GM21390 (cell line): ENCODE data around the gene RIMBP2.

Experiments
- ATAC-seq: cut with Tn5 transposase; IDR thresholded peaks from one replicate; pipeline ENCODE4 v1.9.1; 2021; ENCODE audit not compliant: unreplicated experiment

RIMBP2 gene

DNA sequence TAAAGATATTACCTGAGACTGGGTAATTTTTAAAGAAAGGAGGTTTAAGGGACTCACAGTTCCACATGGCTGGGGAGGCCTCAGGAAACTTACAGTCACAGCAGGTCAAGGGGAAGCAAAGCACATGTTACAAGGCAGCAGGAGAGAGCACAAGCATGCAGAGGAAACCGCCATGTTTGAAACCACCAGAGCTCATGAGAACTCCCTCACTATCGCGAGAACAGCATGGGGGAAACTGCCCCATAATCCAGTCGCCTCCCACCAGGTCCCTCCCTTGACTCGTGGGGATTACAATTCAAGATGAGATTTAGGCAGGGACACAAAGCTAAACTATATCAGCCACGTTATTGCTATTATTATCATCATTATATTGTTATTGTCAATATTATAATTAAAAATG, 138.7 kb downstream of the RIMBP2 start:
- ATAC-seq, result no peak

- no peak for ATAC-seq
These were observed 139.7 kb downstream of the RIMBP2 start for GRCh38 chr12:130576371-130576816.

DNA sequence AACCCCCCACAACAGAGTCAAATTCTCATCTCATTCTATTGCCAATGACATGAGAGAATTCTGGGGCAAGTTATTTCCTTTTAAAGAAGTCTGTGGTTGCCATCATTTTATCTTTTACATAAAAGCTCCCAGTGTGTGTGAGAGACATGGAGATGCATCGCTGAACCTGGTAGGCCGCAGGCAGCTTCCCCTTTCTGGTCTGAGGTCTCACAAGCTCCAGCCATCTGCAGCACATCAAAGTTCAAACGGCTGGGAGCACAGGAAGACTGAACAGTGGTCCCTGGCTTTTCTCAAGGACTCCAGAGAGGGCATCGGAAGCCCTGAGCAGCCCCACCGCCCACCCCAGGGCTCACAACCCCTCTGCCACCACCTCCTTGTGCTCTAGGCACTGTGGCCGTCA, 141.7 kb downstream of the RIMBP2 start:
- no peak for ATAC-seq

GRCh38 chr12:130573766-130574165, 142.3 kb downstream of the RIMBP2 start:
- ATAC-seq, result no peak

DNA sequence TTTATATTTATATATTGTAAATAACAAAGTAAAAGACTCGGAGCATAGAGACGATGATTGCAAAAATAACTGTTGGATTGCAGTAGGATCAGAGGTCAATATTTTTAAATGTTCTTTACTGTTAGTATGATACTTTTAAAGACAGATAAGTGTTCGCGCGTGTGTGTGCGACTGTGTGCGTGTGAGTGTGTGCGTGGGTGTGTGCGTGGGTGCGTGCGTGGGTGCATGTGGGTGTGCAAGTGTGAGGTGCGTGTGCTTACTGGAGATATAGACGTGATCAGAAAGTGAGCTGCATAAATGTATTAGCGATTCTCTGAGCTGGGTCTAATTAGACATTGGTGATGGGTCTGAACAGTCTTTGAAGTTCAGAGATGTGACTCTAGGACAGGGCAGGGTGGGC, 142.9 kb downstream of the RIMBP2 start:
- ATAC-seq, result no peak

- ATAC-seq, result no peak
These were observed 143.5 kb downstream of the RIMBP2 start for GRCh38 chr12:130572553-130572952.

- no peak for ATAC-seq
These were observed 144.4 kb downstream of the RIMBP2 start for GRCh38 chr12:130571734-130572133.

DNA sequence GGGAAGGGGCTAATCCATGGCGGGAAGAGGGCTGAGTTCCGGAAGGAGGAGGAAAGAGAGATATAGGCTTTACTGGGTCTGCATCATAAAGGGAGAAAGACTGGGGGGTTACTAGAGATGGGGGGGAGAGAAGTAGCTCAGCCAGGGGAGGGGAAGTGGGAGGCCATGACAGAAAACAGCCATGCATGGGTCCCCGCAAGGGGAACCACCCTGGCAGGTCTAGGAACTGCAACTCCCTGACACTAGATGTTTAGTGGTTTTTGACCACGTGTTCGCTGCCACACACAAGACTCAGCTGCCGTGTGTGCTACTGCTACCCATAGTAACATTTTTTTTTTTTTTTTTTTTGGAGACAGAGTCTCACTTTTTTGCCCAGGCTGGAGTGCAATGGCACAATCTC, 145.0 kb downstream of the RIMBP2 start:
- no peak for ATAC-seq

DNA sequence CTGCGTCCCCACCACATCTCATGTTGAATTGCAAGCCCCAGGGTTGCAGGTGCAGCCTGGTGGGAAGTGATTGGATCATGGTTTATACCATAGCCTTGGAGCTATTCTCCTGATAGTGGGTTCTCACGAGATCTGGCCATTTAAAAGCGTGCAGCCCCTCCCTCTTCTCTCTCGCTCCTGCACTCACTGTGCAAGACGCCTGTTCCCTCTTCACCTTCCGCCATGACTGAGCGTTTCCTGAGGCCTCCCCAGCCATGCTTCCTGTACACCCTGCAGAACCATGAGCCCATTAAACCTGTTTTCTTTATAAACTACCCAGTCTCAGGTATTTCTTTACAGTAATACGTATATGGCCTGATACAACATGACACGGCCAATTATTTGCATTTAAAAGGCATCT, 146.6 kb downstream of the RIMBP2 start:
- no peak for ATAC-seq

GRCh38 chr12:130568501-130568900, 147.6 kb downstream of the RIMBP2 start:
- no peak for ATAC-seq

GRCh38 chr12:130568041-130568440, 148.1 kb downstream of the RIMBP2 start:
- no peak for ATAC-seq

- ATAC-seq, result no peak
These were observed 149.5 kb downstream of the RIMBP2 start for GRCh38 chr12:130566446-130567155.

- no peak for ATAC-seq
These were observed 150.9 kb downstream of the RIMBP2 start for GRCh38 chr12:130565189-130565588.

GRCh38 chr12:130563323-130563722, 152.8 kb downstream of the RIMBP2 start:
- no peak for ATAC-seq

GRCh38 chr12:130562716-130563115, 153.4 kb downstream of the RIMBP2 start:
- no peak for ATAC-seq

GRCh38 chr12:130560321-130560720, 155.8 kb downstream of the RIMBP2 start:
- ATAC-seq, result no peak

DNA sequence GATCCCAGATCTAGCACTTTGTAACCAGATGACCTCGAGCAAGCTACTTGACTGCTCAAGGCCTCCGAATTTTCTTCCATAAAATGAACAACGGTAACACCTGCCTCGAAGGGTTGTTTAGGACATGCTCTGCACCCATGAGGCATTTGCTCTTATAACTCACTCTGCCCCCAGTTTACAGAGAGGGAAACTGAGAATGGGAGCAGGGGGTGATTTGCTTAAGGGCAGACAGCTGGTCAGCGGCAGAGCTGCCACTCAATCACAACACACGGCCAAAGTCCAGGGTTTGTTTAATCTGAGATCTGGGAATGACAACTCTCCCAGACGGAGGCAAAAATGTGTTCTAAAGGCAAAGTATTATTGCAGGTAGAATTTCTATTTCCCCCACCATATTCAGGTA, 156.3 kb downstream of the RIMBP2 start:
- no peak for ATAC-seq

- ATAC-seq, result no peak
These were observed 158.0 kb downstream of the RIMBP2 start for GRCh38 chr12:130557886-130558765.

- no peak for ATAC-seq
These were observed 158.9 kb downstream of the RIMBP2 start for GRCh38 chr12:130557201-130557600.

DNA sequence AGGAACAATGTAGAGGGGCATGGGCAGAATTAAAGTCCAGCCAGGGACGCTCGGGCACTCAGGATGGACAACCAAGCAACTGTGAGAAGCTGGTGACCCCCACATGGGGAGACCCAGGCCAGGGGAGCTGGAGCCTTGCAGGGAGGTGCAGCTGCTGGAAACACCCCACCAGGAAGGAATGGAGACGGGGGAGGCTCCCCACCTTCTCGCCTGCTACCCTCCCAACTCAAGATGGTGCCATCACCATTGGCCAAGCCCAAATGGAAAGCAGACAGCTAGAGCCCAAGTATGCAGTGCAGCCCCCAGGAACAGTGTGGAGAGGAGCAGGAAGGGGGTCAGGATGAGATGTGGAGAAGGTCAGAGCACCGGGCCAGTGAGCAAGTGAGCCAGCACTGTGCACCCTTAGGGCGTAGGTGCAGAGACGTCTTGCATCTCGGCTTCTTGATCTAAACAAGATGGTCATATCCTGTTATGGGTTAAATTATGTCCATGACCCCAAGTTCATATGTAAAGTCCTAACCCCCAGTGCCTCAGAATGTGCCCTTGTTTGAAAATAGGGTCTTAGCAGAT, 159.5 kb downstream of the RIMBP2 start:
- ATAC-seq, result no peak

- ATAC-seq, result no peak
These were observed 160.2 kb downstream of the RIMBP2 start for GRCh38 chr12:130555628-130556485.
